IPS-11a (cell line): Measurements from ENCODE around the gene GOLGA6L1.
"Not testable (repeated sequence)": the region's sequence is repeated elsewhere in the genome, so short reads cannot be mapped to it uniquely, and the experiment has no call there.

ENCODE experiments used
- H3K4me3 ChIP-seq: one replicate; pipeline ENCODE4 v1.5.1; 2013; ENCODE audit warnings: low read depth, low read length, control low read depth

Gene GOLGA6L1

GRCh38 chr15:23136722-23137121, at the start of gene GOLGA6L1:
Gene GOLGA6L1, minus strand, starts transcription at chr15:23136822. Its CDS starts 91 bp downstream, at chr15:23136731.
- not testable (repeated sequence) for H3K4me3 ChIP-seq

GRCh38 chr15:23181201-23181600, 44.6 kb upstream of the GOLGA6L1 start:
- H3K4me3 ChIP-seq, result not testable (repeated sequence)

- H3K4me3 ChIP-seq, result not testable (repeated sequence)
Observed at GRCh38 chr15:23180547-23180927, 43.9 kb upstream of the GOLGA6L1 start.

- not testable (repeated sequence) for H3K4me3 ChIP-seq
Observed at GRCh38 chr15:23179768-23180546, 43.3 kb upstream of the GOLGA6L1 start.

GRCh38 chr15:23176683-23177082, 40.1 kb upstream of the GOLGA6L1 start:
- H3K4me3 ChIP-seq, result not testable (repeated sequence)

GRCh38 chr15:23175606-23176005, 39.0 kb upstream of the GOLGA6L1 start:
- H3K4me3 ChIP-seq, result not testable (repeated sequence)

GRCh38 chr15:23174609-23175140, 38.1 kb upstream of the GOLGA6L1 start:
- H3K4me3 ChIP-seq, result not testable (repeated sequence)

GRCh38 chr15:23132787-23133186, 3.8 kb downstream of the GOLGA6L1 start:
- H3K4me3 ChIP-seq, result not testable (repeated sequence)

- no peak overlapping the region for H3K4me3 ChIP-seq
Observed at GRCh38 chr15:23118208-23118607, 18.4 kb downstream of the GOLGA6L1 start.

- no peak overlapping the region for H3K4me3 ChIP-seq
Observed at GRCh38 chr15:23095796-23096195, 40.8 kb downstream of the GOLGA6L1 start.

- no peak overlapping the region for H3K4me3 ChIP-seq
Observed at GRCh38 chr15:23083115-23083514, 53.5 kb downstream of the GOLGA6L1 start.

GRCh38 chr15:23081996-23082737, 54.5 kb downstream of the GOLGA6L1 start:
- not testable (repeated sequence) for H3K4me3 ChIP-seq

- H3K4me3 ChIP-seq, result no peak overlapping the region
Observed at GRCh38 chr15:23081271-23081670, 55.4 kb downstream of the GOLGA6L1 start.

GRCh38 chr15:23079766-23080165, 56.9 kb downstream of the GOLGA6L1 start:
- no peak overlapping the region for H3K4me3 ChIP-seq
